Glutamatergic neuron (in vitro differentiated cells): Measurements from ENCODE around the gene MRPL55. TPM values are rescaled to one million over a fixed set of nuclear protein-coding genes. Genes with fewer than 3 reads are reported as not detected.

Experiments used
- DNase-seq: peaks from one replicate; pipeline ENCODE4 v3.0.0; 2022
- H3K27ac Mint-ChIP-seq: one replicate; pipeline ENCODE4 v1.8.0; 2020; ENCODE audit warnings: mild to moderate bottlenecking, mixed read lengths, inconsistent platforms; ENCODE audit not compliant: unreplicated experiment
- H3K27me3 Mint-ChIP-seq: one replicate; pipeline ENCODE4 v1.8.0; 2020; ENCODE audit warnings: mild to moderate bottlenecking, moderate library complexity, mixed read lengths, inconsistent platforms; ENCODE audit not compliant: unreplicated experiment
- H3K36me3 Mint-ChIP-seq: one replicate; pipeline ENCODE4 v1.8.0; 2020; ENCODE audit warnings: mild to moderate bottlenecking, mixed read lengths, inconsistent platforms; ENCODE audit not compliant: unreplicated experiment
- H3K4me1 Mint-ChIP-seq: one replicate; pipeline ENCODE4 v1.8.0; 2020; ENCODE audit warnings: mild to moderate bottlenecking, low read depth, mixed read lengths, inconsistent platforms; ENCODE audit not compliant: unreplicated experiment
- H3K4me3 Mint-ChIP-seq: one replicate; pipeline ENCODE4 v1.8.0; 2020; ENCODE audit warnings: mild to moderate bottlenecking, mixed read lengths, inconsistent platforms; ENCODE audit not compliant: unreplicated experiment
- H3K9me3 Mint-ChIP-seq: one replicate; pipeline ENCODE4 v1.8.0; 2020; ENCODE audit warnings: mild to moderate bottlenecking, moderate library complexity, mixed read lengths, inconsistent platforms; ENCODE audit not compliant: unreplicated experiment
- total RNA-seq: library from RNA; stranded (reverse); fragmentation: NEBNext Ultra II Directional; extraction: Animal tissue kit (Norgen Biotek cat#: 25700); gene quantifications from one replicate; pipeline ENCODE4 v1.2.1, GENCODE V29; 2021; ENCODE audit not compliant: unreplicated experiment
- TF ChIP-seq, protein P1 (sequence below): fragments of 200-600 bp; sonication (generic); IDR thresholded peaks from one replicate; pipeline ENCODE4 v1.5.0; 2021; ENCODE audit not compliant: partially characterized antibody, unreplicated experiment

Gene MRPL55
- total RNA-seq, 1 donor from 2014 or later = 61.5 TPM

DNA sequence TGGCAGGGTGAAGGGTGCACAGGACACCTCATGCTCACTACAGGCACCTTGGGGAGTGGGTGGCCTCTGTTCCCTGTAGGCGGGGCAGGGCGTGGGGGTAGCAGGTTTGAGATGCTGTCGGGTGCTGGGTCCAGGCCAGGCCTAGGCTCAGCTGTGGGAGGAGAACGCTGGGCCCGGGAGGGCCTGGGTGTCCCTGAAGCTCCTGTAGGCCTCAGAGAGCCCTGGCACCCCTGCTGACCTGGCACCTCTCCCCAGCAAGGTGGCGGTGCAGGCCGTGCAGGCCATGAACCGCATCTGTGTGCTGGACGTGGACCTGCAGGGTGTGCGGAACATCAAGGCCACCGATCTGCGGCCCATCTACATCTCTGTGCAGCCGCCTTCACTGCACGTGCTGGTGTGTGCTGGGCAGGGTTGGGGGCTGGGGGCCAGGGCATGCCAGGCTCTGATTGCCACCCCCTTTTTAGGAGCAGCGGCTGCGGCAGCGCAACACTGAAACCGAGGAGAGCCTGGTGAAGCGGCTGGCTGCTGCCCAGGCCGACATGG, 38.1 kb upstream of the MRPL55 start:
- TF ChIP-seq, protein P1, sequence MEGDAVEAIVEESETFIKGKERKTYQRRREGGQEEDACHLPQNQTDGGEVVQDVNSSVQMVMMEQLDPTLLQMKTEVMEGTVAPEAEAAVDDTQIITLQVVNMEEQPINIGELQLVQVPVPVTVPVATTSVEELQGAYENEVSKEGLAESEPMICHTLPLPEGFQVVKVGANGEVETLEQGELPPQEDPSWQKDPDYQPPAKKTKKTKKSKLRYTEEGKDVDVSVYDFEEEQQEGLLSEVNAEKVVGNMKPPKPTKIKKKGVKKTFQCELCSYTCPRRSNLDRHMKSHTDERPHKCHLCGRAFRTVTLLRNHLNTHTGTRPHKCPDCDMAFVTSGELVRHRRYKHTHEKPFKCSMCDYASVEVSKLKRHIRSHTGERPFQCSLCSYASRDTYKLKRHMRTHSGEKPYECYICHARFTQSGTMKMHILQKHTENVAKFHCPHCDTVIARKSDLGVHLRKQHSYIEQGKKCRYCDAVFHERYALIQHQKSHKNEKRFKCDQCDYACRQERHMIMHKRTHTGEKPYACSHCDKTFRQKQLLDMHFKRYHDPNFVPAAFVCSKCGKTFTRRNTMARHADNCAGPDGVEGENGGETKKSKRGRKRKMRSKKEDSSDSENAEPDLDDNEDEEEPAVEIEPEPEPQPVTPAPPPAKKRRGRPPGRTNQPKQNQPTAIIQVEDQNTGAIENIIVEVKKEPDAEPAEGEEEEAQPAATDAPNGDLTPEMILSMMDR = no peak
- H3K27ac Mint-ChIP-seq = no peak overlapping the region
- peaks cover 9% of the 10 kb centered on the region for H3K27me3 Mint-ChIP-seq
- H3K4me1 Mint-ChIP-seq = peaks cover 12% of the 10 kb centered on the region
- peaks cover 7% of the 10 kb centered on the region for H3K9me3 Mint-ChIP-seq
- no peak for DNase-seq
- no peaks in the 10 kb centered on the region for H3K36me3 Mint-ChIP-seq
- H3K4me3 Mint-ChIP-seq = no peak overlapping the region

DNA sequence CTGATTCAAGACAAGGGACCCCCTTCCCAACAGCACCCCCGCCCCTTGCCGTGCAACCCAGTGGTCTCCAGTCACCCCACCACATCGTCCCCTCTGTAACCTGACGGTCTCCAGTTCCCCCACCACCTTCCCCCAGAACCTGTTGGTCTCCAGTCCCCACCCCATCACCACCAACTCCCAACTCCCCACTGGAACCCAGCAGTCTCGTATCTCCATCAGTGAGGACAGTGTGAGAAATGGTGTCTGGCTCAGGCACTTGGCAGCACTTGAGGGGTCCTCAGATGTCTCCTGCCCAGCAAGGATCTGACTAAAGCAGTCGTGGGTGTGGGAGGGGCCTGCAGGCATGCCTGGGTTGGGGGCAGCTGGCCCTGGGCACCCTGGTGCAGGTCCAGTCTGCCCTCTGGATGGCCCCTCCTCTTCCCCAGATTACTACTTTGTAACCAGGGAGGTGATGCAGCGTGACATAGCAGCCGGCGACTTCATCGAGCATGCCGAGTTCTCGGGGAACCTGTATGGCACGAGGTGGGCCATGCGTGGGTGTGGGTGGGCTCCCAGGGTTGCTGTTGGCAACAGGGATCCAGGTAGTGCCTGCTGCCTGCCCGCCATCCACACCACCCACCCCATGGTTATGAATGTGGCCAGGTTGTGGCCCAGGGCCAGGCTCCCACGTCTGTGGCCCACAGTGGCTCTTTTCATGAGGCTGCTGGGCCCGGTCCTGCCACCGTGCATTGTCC, 37.5 kb upstream of the MRPL55 start:
- Mint-ChIP-seq H3K36me3 (no peaks in the 10 kb centered on the region), H3K4me3 (no peak overlapping the region), H3K9me3 (peaks cover 7% of the 10 kb centered on the region), H3K27ac (no peak overlapping the region), H3K4me1 (peaks cover 12% of the 10 kb centered on the region), H3K27me3 (peaks cover 9% of the 10 kb centered on the region)
- TF ChIP-seq, protein P1 = no peak
- no peak for DNase-seq

DNA sequence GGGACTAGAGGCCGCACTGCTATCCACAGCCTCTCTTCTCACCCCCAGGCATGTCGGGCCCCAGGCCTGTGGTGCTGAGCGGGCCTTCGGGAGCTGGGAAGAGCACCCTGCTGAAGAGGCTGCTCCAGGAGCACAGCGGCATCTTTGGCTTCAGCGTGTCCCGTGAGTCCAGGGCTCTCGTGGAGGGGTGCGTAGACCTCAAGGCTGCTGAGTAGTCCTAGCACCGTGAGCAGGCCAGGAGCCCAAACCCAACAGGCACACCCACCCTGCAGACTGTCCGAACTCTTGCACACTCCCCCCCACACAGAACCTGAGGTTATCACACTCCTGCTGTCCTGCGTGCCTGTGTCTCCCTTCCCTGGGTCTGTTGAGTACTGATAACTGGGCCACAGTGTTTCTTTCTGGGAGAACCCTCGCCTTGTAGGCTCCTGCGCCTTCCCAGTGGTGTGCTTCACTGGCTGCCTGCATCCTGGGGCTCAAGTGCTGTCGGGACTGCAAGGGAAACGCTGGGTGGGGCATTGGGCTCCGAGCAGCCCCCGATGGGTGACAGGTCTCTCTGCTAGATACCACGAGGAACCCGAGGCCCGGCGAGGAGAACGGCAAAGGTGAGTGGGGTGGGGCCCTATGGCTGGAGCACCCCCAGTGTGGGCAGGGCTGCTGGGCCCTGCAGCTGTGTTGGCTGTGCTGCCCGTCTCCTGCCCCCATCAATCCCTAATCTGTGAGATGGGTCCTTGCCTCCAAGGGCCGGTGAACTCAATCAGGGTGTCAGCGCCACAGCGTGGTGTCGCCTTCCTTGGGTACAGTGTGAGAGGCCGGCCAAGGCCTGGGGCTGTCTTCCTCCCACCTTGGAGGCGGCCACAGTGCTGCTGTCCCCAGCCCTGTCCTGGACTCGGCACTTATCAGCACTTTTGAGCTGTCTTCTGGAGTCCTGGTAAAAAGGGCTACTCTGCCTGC, 36.6 kb upstream of the MRPL55 start:
- Mint-ChIP-seq H3K4me3 (no peak overlapping the region), H3K4me1 (peaks cover 12% of the 10 kb centered on the region), H3K27ac (no peak overlapping the region), H3K36me3 (no peaks in the 10 kb centered on the region), H3K9me3 (peaks cover 9% of the 10 kb centered on the region), H3K27me3 (peaks cover 7% of the 10 kb centered on the region)
- TF ChIP-seq, protein P1 = no peak
- no peak for DNase-seq

DNA sequence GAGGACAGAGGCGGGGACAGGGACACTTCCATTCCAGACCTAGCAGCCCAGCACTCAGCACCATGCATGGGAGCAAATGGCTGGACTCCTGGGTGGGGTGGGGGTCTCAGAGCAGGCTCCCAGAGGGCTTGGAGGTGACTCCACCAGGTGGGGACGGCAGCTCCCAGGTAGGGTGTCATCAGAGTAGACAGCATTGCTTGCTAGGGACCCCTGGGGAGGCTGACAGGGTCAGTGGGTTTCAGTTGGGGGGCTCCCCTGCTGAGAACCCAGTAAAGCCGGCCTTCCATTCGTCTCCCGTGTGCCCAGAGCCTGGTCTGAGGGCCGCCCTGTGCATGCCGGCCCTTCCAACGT, 35.9 kb upstream of the MRPL55 start:
- H3K9me3 Mint-ChIP-seq = peaks cover 9% of the 10 kb centered on the region
- DNase-seq = no peak
- no peak overlapping the region for H3K27ac Mint-ChIP-seq
- peaks cover 7% of the 10 kb centered on the region for H3K27me3 Mint-ChIP-seq
- no peak overlapping the region for H3K4me3 Mint-ChIP-seq
- TF ChIP-seq, protein P1 = no peak
- peaks cover 12% of the 10 kb centered on the region for H3K4me1 Mint-ChIP-seq
- no peaks in the 10 kb centered on the region for H3K36me3 Mint-ChIP-seq
